ENCODE data around the gene WNT11. TPM values are rescaled to one million over a fixed set of nuclear protein-coding genes. Genes with fewer than 3 reads are reported as not detected.

WNT11 gene
- total RNA-seq, 2 experiments from 2014 or later = 0.30 to 1.2 TPM

DNA sequence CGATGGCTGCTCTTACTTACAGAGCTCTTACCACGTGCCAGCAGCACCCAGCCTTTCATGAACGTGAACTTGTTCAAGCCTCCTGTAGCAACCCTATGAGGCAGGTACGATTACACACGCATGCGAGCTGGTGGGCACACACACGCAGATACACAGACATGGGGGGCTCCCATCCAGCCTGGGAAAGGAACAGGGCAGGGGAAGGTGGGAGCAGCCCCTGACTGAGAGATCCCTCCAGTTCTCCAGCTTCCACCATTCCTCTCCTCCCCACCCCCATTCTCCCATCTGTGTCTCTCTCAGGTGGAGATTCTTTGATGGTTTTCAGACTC, 37.6 kb upstream of the WNT11 start:
- TF ChIP-seq, protein P1, sequence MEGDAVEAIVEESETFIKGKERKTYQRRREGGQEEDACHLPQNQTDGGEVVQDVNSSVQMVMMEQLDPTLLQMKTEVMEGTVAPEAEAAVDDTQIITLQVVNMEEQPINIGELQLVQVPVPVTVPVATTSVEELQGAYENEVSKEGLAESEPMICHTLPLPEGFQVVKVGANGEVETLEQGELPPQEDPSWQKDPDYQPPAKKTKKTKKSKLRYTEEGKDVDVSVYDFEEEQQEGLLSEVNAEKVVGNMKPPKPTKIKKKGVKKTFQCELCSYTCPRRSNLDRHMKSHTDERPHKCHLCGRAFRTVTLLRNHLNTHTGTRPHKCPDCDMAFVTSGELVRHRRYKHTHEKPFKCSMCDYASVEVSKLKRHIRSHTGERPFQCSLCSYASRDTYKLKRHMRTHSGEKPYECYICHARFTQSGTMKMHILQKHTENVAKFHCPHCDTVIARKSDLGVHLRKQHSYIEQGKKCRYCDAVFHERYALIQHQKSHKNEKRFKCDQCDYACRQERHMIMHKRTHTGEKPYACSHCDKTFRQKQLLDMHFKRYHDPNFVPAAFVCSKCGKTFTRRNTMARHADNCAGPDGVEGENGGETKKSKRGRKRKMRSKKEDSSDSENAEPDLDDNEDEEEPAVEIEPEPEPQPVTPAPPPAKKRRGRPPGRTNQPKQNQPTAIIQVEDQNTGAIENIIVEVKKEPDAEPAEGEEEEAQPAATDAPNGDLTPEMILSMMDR (IDR thresholded peaks at IDR 0.05) = no peak
- Histone ChIP-seq H3K4me3 (ENCODE audit: low read length) (no peak overlapping the region), H3K27me3 (ENCODE audit: control insufficient read depth in 1 of 2, insufficient read depth in 2 of 2, low read length in 2 of 2) (no peaks in the 10 kb centered on the region), H3K36me3 (ENCODE audit: insufficient read depth, low read length) (no peaks in the 10 kb centered on the region), H3K27ac (ENCODE audit: low read depth in 1 of 2, low read length in 2 of 2) (no peak overlapping the region), H3K9me3 (ENCODE audit: control insufficient read depth in 1 of 2, insufficient read depth in 1 of 2, low read length in 2 of 2) (no peaks in the 10 kb centered on the region), H3K4me1 (ENCODE audit: insufficient read depth, low read length) (no peaks in the 10 kb centered on the region)
- intact Hi-C loops (cut with DNase I, micrococcal nuclease) = no loop called here
- POLR2A ChIA-PET = no interaction called here
- Mint-ChIP-seq H3K36me3 (ENCODE audit: low read depth) (no peaks in the 10 kb centered on the region), H3K9me3 (no peaks in the 10 kb centered on the region), H3K27ac (no peak overlapping the region), H3K4me1 (ENCODE audit: low read depth) (no peaks in the 10 kb centered on the region), H3K4me3 (no peak overlapping the region), H3K27me3 (no peaks in the 10 kb centered on the region)
- ATAC-seq (ENCODE audit: poor library complexity) = no peak
- CTCF ChIA-PET = no interaction called here
- DNase-seq = no peak

DNA sequence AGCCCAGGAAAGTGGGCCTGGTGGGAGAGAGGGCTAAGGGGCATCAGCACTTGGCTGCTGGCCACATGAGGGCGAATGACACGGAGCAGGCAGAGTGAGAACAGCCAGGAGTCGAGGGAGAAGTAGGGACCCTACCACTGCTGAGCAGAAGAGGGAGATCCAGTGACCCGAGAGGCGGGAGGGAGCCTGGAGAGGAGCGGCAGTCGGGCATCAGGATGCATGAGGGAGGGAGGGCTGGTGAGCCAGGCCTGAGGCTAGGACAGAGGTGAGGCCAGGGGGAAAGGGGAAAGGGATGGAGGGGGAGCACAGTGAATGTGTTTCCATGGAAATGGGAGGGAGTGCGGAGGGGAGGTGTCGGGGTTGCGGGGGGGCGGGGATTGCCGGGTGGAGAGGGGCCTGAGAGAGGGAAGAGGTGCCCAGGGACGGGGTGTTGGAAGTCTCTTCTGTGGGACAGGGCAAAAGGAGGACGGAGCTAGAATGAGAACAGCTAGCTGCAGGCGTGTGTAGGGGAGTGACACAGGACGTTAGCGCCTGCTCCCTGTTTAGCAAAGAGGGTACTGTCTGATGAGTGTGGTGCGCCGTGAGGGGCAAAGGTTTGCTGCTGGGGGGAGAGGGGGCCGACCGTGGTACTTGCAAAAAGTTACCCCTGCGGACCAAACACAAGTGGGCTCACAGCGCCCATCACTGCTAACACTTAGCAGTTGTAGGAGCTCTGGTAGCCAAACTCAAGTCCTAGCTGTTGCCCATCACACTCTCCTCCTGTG, 37.1 kb upstream of the WNT11 start:
- ChIA-PET CTCF (no interaction called here), POLR2A (no interaction called here)
- ATAC-seq (ENCODE audit: poor library complexity) (no peak), DNase-seq (no peak)
- no peaks in the 10 kb centered on the region for H3K36me3 ChIP-seq (ENCODE audit: insufficient read depth, low read length)
- no peaks in the 10 kb centered on the region for H3K9me3 ChIP-seq (ENCODE audit: control insufficient read depth in 1 of 2, insufficient read depth in 1 of 2, low read length in 2 of 2)
- Mint-ChIP-seq H3K4me1 (ENCODE audit: low read depth) (no peaks in the 10 kb centered on the region), H3K4me3 (no peak overlapping the region), H3K27me3 (no peaks in the 10 kb centered on the region), H3K9me3 (no peaks in the 10 kb centered on the region), H3K36me3 (ENCODE audit: low read depth) (no peaks in the 10 kb centered on the region), H3K27ac (no peak overlapping the region)
- H3K4me3 ChIP-seq (ENCODE audit: low read length) = no peak overlapping the region
- no peaks in the 10 kb centered on the region for H3K27me3 ChIP-seq (ENCODE audit: control insufficient read depth in 1 of 2, insufficient read depth in 2 of 2, low read length in 2 of 2)
- TF ChIP-seq, protein P1 (IDR thresholded peaks at IDR 0.05) = no peak
- H3K4me1 ChIP-seq (ENCODE audit: insufficient read depth, low read length) = no peaks in the 10 kb centered on the region
- H3K27ac ChIP-seq (ENCODE audit: low read depth in 1 of 2, low read length in 2 of 2) = no peak overlapping the region
- intact Hi-C loops (cut with DNase I, micrococcal nuclease) = no loop called here

DNA sequence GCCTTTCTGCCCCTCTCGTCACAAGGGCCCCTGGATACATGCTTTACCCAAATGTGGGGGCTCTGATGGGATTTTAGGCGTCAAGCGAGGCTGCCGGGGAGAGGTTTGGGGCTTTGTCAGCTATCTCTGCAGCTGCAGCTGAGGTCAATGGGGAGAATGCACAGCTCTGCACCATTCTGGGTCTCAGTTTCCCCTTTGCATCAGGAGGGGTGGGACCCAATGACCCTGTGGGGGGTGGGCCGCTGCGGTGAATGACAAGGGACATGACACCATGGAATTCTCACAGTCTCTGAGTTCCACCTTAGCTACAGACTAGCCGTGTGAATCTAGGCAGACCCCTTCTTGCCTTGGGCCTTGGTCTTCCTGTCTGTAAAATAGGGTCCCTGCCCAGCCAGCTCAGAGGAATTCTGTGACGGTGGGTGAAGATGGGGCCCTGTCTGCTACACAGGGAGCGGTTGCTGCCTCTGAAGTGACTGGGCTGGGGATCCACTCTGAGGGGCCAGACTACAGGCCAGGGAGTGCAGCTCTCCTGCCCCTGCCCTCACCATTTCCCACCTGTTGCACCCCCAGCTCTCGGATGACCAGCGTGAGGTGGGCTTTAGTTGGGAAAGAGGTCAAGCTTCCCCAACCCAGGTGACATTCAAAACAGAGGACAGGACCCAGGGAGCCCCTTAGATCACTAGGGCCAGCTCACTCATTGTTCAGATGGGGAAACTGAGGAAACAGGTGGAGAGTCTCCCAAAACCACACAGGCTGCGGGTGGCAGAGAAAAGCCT, 35.9 kb upstream of the WNT11 start:
- ChIA-PET CTCF (interaction anchor here (0.8 kb wide), 1 partner anchor 35 kb away, joined by 3 read pairs; no protein-coding TSS in a partner anchor), POLR2A (no interaction called here)
- H3K36me3 ChIP-seq (ENCODE audit: insufficient read depth, low read length) = no peaks in the 10 kb centered on the region
- TF ChIP-seq, protein P1 (IDR thresholded peaks at IDR 0.05) = no peak
- no peaks in the 10 kb centered on the region for H3K9me3 ChIP-seq (ENCODE audit: control insufficient read depth in 1 of 2, insufficient read depth in 1 of 2, low read length in 2 of 2)
- Mint-ChIP-seq H3K27ac (no peak overlapping the region), H3K36me3 (ENCODE audit: low read depth) (no peaks in the 10 kb centered on the region), H3K4me1 (ENCODE audit: low read depth) (no peaks in the 10 kb centered on the region), H3K27me3 (no peaks in the 10 kb centered on the region), H3K4me3 (no peak overlapping the region), H3K9me3 (no peaks in the 10 kb centered on the region)
- H3K4me1 ChIP-seq (ENCODE audit: insufficient read depth, low read length) = no peaks in the 10 kb centered on the region
- intact Hi-C loops (cut with DNase I, micrococcal nuclease) = no loop called here
- H3K27ac ChIP-seq (ENCODE audit: low read depth in 1 of 2, low read length in 2 of 2) = no peak overlapping the region
- no peaks in the 10 kb centered on the region for H3K27me3 ChIP-seq (ENCODE audit: control insufficient read depth in 1 of 2, insufficient read depth in 2 of 2, low read length in 2 of 2)
- no peak for DNase-seq
- no peak for ATAC-seq (ENCODE audit: poor library complexity)
- H3K4me3 ChIP-seq (ENCODE audit: low read length) = no peak overlapping the region

Data from CD4-positive, alpha-beta T cell (primary cell).